Gastroesophageal sphincter (tissue), 3 donors: ENCODE results near the gene STEAP1.

Experiments
- POLR2A ChIP-seq, 2 donors: fragments of 450-650 bp; IDR thresholded peaks; one replicate each; pipeline ENCODE4 v1.6.1; 2017; ENCODE audit warnings: antibody characterized with exemption in 2 of 2, mild to moderate bottlenecking in 2 of 2, moderate library complexity in 1 of 2
- POLR2AphosphoS5 ChIP-seq: sonication (generic); formaldehyde crosslinking; IDR thresholded peaks from one replicate; pipeline ENCODE4 v1.6.1; 2017; ENCODE audit warnings: antibody characterized with exemption
- TF ChIP-seq, protein P1 (sequence below), 4 experiments: fragments of 200-600 bp in 2 of 4; fragments of 450-650 bp in 2 of 4; sonication (generic) in 1 of 4; IDR thresholded peaks; one replicate each; pipeline ENCODE4 v1.5.1; 2017 to 2019; ENCODE audit warnings: antibody characterized with exemption in 4 of 4, mild to moderate bottlenecking in 2 of 4, moderate library complexity in 2 of 4

DNA sequence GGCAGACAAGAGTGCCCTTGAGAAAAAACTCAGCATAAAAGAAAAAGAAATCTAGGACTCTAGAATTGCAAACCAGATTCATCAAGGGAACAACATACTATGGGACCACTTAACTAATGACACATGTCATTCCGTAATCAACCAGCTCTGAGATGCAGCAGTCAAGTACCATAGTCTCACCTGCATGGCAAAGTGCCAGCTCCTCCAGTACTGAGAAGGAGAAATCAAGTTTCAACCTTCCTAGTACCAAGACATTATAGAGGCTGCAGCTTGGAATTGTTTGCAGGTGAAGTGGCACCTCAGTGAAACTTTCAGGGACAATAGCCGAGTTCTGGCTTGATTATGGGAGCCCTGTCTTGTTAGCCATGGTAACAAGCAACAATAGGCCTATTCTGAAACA is 11.5 kb downstream of the STEAP1 start:
- TF ChIP-seq, protein P1, sequence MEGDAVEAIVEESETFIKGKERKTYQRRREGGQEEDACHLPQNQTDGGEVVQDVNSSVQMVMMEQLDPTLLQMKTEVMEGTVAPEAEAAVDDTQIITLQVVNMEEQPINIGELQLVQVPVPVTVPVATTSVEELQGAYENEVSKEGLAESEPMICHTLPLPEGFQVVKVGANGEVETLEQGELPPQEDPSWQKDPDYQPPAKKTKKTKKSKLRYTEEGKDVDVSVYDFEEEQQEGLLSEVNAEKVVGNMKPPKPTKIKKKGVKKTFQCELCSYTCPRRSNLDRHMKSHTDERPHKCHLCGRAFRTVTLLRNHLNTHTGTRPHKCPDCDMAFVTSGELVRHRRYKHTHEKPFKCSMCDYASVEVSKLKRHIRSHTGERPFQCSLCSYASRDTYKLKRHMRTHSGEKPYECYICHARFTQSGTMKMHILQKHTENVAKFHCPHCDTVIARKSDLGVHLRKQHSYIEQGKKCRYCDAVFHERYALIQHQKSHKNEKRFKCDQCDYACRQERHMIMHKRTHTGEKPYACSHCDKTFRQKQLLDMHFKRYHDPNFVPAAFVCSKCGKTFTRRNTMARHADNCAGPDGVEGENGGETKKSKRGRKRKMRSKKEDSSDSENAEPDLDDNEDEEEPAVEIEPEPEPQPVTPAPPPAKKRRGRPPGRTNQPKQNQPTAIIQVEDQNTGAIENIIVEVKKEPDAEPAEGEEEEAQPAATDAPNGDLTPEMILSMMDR (IDR thresholded peaks at IDR 0.05) = no peak
- TF ChIP-seq POLR2A (IDR thresholded peaks at IDR 0.05) = no peak
- TF ChIP-seq POLR2AphosphoS5 = no peak
